IPS-NIHi7 (cell line): ENCODE results near the gene PTCH2.
"Not testable (repeated sequence)": the region's sequence is repeated elsewhere in the genome, so short reads cannot be mapped to it uniquely, and the experiment has no call there.

ENCODE experiments used
- DNase-seq: peaks from one replicate; pipeline ENCODE4 v3.0.0; 2012; ENCODE audit warnings: mixed read lengths; ENCODE audit errors: extremely low spot score

Gene PTCH2

DNA sequence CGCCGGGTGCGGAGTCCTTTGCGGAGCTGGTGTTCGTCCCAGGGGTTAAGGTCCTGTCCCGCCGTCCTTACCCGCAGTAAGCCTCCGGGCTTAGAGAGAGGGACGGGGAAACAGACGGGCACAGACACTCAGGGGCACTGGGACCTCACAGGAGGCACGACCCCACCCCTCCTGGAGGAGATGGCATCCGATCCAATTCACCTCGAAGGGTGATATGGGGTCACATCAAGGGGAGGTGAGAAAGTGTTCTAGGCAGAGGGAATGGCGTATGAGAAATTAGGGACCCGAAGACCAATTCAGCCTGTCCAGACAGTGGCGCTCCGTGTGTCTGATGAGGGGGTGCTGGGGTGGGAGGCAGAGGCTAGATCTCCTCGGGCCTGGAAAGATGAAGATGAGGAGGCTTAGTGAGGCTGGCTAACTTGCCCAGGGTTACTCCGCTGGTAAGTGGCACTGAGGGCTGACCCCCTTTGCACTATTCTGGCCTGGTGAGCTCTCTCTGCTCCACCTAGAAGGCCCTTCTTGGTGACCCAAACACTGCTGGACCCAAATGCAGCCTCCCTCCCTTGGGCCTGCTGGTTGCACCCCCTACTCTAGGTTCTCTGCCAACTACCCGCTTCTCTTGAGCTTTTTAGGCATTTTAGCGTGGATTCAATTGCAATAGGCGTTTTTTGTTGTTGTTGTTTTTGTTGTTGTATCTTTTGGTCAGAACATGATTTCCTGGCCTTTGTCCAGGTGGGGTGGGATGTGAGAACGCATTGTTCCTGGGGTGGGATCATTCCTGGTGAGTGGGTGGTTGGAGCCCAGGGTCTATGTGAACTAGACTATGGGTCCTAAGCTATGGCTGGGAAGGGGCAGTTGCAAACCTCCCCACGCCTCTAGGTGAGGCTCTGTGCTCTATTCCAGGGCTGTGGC is 22.5 kb downstream of the PTCH2 start:
- DNase-seq: no peak

DNA sequence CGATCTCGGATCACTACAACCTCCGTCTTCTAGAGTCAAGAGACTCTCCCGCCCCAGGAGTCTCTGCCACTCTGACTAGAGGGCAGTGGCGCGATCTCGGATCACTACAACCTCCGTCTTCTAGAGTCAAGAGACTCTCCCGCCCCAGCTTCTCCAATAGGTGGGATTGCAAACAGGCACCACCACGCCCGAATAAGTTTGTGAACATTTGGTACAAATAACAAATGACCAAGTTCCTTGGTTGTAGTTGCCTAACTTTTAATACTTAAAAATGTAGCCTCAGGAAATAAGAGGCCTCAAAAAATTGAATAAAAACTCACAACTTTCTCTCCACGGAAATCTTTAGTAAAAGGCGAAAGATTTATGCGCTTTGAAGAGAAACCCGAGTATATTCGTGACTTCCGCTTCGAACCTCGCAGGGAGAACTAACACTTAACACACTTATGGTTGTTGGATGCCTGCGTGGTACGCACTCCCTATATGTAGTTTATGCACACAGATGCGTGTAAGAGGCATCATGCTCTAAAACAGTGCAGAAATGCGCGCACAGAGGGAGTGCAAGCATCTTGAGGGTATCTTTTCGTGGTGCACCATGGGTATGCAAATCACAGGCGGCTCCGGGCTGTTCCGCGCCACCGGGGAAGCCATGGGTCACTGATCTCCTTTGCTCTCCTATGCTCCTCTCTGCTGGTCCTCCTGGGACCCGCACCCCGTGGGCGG is 23.3 kb downstream of the PTCH2 start:
- DNase-seq: peak; percentile 86

DNA sequence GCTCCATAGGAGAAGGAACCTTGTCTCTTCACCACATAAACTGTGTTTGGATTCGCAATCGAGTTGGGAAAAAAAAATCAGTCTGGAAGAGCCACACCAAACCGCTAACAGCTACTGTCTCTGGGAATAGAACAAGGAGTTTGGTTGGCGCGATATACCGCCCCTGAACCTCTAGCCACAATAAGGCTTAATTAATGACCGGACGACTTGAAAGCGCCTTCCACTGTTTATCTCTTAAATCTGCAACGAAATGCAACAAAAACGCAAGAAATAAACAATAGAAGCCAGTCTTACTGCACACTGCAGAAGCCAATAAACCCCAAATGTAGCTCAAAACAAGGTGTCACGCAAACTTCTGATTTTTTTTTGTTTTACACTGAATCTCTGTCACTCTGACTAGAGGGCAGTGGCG is 23.9 kb downstream of the PTCH2 start:
- DNase-seq: no peak

DNA sequence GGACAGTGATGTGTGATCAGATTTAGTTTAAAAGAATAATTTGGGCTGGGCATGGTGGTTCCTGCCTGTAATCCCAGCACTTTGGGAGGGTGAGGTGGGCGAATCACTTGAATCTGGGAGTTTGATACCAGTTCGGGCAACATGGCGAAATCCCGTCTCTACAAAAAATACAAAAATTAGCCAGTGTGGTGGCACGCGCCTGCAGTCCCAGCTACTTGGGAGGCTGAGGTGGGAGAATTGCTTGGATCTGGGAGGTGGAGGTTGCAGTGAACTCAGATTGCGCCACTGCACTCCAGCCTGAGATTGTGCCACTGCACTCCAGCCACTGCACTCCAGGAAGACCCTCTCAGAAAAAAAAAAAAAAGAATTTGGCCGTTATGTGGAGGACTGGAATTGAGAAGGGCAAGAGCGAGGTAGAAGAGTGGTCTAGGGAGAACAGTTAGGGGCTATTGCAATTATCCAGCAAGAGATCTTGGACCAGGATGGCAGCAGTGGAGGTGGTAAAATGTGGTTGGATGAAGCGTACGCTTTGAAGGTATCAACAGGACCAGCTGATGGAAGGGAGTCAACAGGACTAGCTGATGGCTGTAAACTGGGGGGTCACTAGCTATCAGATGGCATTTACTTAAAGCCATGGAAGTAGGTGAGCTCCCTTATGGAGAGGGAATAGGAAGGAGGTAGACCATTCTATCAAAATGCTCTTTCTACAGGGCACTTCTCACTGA is 25.1 kb downstream of the PTCH2 start:
- DNase-seq: no peak

DNA sequence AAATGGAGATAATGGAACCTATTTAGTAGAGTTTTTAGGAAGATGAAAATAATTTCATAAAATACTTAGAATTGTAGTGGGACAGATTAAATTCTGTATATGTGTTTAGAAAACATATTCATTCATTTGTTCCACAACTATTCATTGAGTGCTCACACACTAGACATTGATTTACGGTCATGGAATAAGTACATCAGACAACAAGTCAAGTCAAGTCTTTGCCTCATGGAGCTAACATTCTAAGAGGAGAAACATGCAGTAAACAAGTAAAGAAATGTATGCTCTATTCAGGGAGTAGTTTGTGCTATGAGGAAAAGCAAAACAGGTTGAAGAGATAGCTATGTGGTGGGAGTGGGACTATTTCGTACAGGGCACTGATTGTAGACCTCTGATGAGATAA is 25.7 kb downstream of the PTCH2 start:
- no peak for DNase-seq

DNA sequence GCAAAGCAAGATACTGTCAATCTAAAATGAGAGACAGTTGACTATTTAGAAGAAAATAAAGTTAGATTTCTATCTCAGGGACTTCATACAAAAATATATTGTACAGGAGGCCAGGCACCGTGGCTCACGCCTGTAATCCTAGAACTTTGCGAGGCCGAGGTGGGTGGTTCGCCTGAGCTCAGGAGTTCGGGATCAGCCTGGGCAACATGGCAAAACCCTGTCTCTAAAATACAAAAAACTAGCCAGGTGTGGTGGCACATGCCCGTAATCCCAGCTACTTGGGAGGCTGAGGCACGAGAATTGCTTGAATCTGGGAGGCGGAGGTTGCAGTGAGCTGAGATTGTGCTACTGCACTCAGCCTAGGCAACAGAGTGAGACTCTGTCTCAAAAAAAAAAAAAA is 27.1 kb downstream of the PTCH2 start:
- DNase-seq: not testable (repeated sequence)

DNA sequence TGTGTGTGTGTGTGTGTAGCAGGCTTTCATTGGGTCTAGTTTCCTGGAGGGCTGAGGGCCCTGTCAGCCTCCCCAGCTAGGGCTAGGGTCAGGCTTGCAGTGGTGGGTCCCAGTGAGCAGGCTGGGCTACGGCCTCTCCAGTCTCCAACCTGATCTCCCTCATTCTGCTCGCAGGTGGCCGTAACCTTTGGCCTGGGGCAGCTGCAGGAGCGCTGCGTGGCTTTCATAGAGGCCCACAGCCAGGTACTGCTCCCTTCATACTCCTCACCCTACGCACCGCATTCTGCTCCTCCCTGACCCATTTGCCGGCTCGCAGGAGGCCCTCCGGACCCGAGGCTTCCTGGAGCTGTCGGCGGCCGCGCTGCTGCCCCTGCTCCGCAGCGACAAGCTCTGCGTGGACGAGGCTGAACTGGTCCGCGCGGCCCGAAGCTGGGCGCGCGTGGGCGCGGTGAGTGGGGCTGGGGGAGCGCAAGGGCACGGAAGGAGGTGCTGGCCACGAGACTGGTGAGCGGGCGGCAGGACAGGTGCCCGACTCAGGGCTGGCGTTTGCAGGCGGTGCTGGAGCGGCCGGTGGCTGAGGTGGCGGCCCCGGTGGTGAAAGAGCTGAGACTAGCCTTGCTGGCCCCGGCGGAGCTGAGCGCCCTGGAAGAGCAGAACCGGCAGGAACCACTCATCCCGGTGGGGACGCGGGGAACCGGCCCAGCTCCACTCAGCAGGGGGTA is 30.1 kb downstream of the PTCH2 start:
- DNase-seq: peak; percentile 32

DNA sequence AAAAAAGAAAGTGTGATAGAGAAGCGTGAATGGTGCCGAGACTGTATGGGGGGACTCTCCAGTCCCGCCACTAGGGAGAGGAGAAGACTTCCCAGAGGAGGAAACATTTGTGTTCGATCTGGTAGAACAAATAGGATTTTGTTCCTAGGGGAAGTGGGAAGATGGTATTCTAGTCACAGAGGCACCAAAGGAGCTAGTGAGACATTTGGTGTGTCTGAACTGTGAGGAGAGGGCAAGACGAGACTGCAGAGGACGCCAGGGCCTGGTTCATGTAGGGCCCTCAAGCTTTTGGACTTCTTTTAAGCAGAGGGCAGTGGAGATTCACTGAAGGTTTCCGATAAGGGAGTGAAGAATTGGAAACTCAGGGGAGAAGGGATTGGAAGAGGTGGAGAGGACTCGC is 31.8 kb downstream of the PTCH2 start:
- DNase-seq: no peak

DNA sequence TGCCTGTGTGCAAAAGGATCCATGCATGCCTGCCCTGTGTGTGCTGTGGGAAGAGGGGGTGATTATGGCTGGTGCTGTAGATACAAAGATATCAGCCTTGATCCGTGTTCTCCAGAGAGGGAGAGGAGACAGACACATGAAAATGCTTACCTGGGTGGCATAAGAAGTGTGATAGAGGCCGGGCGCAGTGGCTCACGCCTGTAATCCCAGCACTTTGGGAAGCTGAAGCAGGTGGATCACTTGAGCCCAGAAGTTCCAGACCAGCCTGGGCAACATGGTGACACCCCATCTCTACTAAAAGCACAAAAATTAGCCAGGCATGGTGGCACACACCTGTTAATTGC is 32.3 kb downstream of the PTCH2 start:
- not testable (repeated sequence) for DNase-seq

DNA sequence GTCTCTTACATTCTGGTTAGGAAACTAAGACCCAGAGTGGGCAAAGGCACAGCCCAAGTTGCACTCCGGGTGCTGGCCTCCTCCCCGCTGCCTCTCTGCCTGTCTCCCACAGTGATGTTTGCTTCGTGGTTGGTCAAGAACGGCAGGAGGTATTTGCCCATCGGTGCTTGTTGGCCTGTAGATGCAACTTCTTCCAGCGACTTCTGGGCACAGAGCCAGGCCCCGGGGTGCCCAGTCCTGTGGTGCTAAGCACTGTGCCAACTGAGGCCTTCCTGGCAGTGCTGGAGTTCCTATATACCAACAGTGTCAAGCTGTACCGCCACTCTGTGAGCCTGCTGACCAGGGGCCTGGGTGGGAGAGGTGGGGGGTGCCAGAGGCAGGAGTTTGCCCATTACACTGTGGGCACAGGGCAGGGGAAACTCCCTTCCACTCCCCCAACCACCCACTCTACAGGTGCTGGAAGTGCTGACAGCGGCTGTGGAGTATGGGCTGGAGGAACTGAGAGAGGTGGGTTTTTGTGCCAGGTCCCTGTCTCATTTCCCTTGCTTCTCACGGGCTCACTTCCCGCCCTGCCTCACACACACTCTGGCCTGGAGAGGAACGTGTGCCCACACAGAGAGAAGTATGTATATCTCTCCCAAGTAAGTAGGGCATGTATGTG is 32.8 kb downstream of the PTCH2 start:
- no peak for DNase-seq

DNA sequence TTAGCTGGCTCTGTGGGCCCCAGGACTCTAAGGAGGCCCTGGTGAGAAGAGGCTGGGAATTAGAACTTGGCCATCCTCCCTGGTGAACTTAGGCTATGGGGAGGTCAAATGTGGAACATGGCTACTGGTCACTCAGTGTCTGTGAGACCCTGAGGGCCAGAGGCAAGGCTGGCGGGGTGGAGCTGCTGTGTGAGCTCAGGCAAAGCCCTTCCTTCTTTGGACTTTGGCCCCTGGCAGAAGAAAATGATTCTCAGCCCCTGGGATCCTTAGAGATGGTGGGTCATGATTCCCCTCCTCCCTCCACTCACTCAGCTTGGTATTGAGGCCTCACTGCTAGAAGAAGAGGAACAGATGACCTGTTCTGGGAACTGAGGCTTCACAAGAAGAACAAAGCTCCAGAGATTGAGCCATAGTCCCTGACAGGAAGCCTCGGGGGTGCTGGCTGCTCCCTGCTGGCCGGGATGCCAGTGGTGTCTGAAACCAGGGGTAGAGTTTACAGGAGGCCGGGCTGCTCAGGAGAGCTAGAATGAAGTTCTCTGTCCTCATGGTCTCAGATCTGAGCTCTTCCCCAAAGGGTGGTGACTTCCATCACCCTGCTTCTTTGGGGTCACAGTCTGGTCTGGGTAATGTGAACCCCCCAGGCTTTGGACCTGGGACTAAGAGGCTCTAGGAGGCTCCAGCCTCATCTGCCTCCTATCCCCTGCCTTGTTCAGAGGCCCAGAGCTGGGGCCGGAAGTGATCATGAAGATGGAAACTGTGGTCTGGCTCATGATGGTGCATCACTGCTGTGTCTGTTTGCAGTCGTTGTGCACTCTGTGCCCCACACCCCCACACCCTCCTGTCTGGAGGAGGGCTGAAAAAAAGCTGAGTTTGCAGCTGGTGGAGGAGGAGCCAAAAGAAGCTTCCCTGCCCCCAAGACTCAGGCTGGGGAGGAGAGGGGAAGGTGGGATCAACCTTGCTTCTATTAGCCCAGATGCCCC is 33.8 kb downstream of the PTCH2 start:
- no peak for DNase-seq

DNA sequence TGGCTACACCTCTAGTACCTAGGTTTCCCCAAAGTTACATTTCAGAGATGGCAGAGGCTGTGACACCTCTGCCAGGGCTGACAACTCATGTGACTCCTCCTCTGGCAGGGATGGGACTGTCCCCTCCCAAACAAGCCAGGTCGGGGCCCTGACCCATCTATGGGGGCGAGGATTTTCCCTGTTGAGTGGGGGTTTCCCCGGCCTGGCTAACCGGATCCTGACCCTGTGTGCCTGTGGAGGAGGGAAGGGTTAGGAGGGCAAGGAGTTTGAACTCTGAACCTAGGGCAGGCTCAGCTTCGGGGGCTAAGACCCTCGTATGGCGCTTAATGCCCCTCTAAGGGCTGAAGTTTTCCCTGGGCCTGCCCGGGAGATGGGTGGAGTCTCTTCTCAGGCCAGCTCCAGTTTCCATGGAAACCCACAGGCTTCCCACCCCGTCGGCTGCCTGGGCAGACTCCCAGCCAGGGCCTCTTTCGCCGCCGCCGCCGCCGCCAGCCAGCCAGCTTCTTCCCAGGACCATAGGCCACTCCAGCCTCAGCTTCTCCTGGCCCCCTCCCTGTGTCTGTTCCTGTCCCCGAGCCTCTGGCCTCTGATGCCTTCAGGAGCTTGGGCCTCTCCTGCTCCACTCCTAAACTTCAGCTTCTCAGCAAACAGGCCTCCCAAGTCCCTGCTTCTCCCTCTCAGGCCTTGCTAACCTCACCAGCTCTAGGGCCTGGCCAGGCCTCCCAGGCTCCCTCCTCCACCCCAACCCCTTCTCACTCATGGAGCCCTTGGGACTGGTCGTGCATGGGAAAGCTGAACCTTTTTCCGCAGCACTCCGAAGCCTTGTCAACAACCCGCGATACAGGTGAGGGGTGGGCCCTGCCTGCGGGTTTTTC is 34.8 kb downstream of the PTCH2 start, which contains the start of gene BTBD19:
Gene BTBD19 (plus strand): TSS at position 461 of the 875 bp plus-strand sequence. CDS start 298 bp downstream, at position 759.
- DNase-seq: peak; percentile 80

DNA sequence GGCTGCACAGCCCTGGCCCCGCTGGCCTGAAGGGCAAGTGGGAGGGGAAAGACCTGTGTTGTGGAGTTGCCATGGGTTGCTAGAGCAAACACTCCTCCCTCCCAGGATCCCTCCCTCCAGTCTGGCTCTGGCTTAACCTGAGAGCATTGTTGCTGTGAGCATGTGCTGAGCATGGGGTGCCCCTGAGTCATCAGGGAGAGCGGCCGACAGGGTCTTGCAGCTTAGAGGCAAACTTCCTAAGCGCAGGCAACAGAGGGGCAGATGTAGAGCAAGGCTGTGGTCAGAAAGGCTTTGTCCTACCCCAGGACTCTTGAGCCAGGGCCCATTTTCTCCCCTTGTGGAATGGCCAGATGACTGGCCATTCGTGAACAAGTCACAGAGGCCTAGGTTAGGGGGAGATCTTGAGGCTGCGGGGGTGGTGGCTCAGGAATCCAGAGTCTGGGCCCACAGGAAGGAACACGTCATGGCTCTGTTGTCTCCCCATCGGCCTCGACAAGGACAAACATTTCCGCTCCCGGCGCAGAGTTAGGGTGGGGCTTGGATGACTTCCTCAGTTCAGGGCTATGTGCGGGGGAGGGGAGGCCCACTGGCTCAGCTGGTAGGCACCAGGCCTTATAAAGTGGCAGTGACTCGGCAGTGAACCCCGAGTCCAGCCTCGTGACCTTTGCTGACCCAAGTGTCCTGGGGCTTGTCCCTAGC is 35.5 kb downstream of the PTCH2 start:
- DNase-seq: peak; percentile 66

DNA sequence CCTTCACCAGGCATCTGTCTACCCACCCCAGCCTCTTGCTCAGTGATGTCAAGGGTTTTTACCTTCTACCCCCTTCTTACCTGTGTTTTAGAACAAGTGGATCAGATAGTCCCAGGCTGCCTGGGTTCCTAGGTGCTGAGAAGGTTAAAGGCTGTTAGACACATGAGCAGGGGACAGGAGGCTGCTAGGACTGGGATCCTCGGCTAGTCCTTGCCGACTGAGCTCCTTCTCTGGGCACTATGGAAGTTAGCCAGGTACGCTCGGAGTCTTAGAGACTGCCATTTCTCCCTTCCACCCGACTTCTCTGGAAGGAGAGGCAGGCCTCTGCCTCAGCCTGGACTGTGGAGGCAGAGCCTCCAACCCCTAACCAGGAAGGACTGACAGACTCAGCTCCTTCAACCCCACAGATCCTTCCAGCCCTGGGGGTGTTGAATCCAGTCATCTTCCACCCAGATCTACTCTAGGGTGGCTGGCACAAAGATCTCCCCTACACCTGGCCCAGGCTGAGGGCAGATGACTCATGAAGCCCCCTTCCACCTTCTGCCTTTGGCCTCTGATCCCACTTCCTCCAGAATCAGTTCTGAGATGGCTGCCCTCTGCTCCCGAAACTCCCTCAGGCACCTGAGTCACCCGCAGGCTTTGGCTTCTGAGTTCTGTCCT is 36.2 kb downstream of the PTCH2 start, which contains the start of gene DYNLT4:
Gene DYNLT4 (minus strand): TSS at position 648 of the 660 bp plus-strand sequence. CDS start 683 bp downstream, outside the sequence.
- no peak for DNase-seq

DNA sequence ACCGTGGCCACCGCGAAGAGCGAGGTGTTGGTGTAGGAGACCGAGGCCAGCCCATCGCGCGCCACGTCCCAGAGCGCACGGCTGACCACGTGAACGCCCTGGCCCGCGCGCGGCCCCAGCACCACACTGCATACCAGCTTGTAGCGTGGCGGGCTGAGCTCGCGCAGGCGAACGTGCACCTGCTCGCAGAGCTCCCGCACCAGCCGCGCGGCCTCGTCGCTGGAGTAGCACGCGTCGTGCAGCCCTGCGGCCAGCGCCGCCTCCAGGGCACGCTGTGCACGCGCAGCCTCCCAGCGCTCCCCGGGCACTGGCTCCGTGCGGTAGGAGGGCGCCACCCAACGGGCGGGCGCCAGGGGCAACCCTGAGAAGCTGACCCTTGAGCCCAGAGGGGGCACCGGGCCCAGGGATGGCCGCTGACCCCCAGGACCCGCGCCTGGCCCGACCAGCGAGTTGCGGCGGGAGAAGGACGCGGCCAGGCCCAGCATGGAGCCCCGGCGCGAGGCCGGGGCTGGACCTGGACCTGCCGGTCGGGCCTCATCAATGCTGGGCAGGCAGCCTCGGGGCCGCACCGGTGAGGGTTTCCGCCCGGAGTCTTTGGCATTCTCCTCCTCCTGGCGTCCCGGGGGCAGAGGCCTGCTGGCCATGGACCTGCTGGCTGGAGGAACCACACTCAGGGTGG is 36.9 kb downstream of the PTCH2 start:
- no peak for DNase-seq

DNA sequence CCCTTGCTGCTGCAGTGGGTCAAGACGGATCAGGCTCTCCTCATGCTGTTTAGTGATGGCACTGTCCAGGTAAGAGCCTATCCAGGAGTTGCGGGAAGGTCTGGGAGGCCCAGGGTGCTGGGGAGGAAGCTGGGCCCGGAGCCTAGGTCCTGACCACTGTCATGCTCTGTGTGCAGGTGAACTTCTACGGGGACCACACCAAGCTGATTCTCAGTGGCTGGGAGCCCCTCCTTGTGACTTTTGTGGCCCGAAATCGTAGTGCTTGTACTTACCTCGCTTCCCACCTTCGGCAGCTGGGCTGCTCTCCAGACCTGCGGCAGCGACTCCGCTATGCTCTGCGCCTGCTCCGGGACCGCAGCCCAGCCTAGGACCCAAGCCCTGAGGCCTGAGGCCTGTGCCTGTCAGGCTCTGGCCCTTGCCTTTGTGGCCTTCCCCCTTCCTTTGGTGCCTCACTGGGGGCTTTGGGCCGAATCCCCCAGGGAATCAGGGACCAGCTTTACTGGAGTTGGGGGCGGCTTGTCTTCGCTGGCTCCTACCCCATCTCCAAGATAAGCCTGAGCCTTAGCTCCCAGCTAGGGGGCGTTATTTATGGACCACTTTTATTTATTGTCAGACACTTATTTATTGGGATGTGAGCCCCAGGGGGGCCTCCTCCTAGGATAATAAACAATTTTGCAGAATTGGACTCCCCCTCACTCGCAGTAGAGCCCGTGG is 37.6 kb downstream of the PTCH2 start:
- no peak for DNase-seq
